Common myeloid progenitor, CD34-positive (primary cell): ENCODE data around the gene DSC3.
A peak's percentile ranks its signal among the peaks of the same experiment; 100 is the strongest.
"Not testable (repeated sequence)": the region's sequence is repeated elsewhere in the genome, so short reads cannot be mapped to it uniquely, and the experiment has no call there.

ENCODE experiments used
- CTCF ChIA-PET: fragments of 350-600 bp; sonication (Branson Sonifier 250); formaldehyde crosslinking; loops from one replicate; lab custom pipeline; 2021; ENCODE audit warnings: antibody characterized with exemption; lab: Charles Lee
- POLR2A ChIA-PET: fragments of 350-600 bp; sonication (Branson Sonifier 250); formaldehyde crosslinking; loops from one replicate; lab custom pipeline; 2021; ENCODE audit warnings: antibody characterized with exemption; lab: Charles Lee
- DNase-seq, 3 donors: peaks; one replicate each; pipeline versions ENCODE4 v3.0.0 to v3.0.0-alpha.2; 2013
- H3K27ac ChIP-seq, 2 experiments: 1 replicate in 1 of 2; 2 replicates in 1 of 2; pipeline ENCODE4 v1.7.0; 2013; ENCODE audit warnings: inconsistent platforms in 2 of 2, low read length in 2 of 2, mild to moderate bottlenecking in 2 of 2, low read depth in 1 of 2, moderate library complexity in 1 of 2; ENCODE audit not compliant: severe bottlenecking in 2 of 2, insufficient read depth in 1 of 2, poor library complexity in 1 of 2
- H3K27me3 ChIP-seq, 5 experiments: replicated peaks in 2 of 5; 1 replicate in 3 of 5; 2 replicates in 2 of 5; pipeline versions ENCODE4 v1.6.1 to v1.7.0; 2013; ENCODE audit warnings: low read length in 4 of 5, mild to moderate bottlenecking in 2 of 5, moderate library complexity in 2 of 5, inconsistent platforms in 1 of 5; ENCODE audit not compliant: insufficient read depth in 5 of 5, control insufficient read depth in 4 of 5
- H3K36me3 ChIP-seq, 4 experiments: 1 replicate in 2 of 4; 2 replicates in 2 of 4; pipeline versions ENCODE4 v1.6.1 to v1.7.0; 2013; ENCODE audit warnings: low read length in 3 of 4, control low read depth in 1 of 4, mild to moderate bottlenecking in 1 of 4; ENCODE audit not compliant: control insufficient read depth in 4 of 4, insufficient read depth in 4 of 4
- H3K4me1 ChIP-seq, 4 experiments: 1 replicate in 3 of 4; 2 replicates in 1 of 4; pipeline versions ENCODE4 v1.6.1 to v1.7.1; 2013; ENCODE audit warnings: low read length in 3 of 4, mild to moderate bottlenecking in 3 of 4, control low read depth in 1 of 4, inconsistent platforms in 1 of 4, moderate library complexity in 1 of 4; ENCODE audit not compliant: control insufficient read depth in 4 of 4, insufficient read depth in 4 of 4; ENCODE audit errors: control extremely low read depth in 1 of 4
- H3K4me3 ChIP-seq, 7 experiments: 1 replicate in 4 of 7; 2 replicates in 3 of 7; pipeline versions ENCODE4 v1.5.1 to v1.7.0; 2013; ENCODE audit warnings: mild to moderate bottlenecking in 7 of 7, low read length in 6 of 7, moderate library complexity in 6 of 7, inconsistent platforms in 2 of 7, low read depth in 2 of 7, control low read depth in 1 of 7; ENCODE audit not compliant: insufficient read depth in 4 of 7, control insufficient read depth in 1 of 7; ENCODE audit errors: extremely low read depth in 1 of 7
- H3K9me3 ChIP-seq, 5 experiments: 1 replicate in 4 of 5; 2 replicates in 1 of 5; pipeline versions ENCODE4 v1.6.1 to v1.7.1; 2013; ENCODE audit warnings: low read length in 4 of 5, mild to moderate bottlenecking in 2 of 5, inconsistent platforms in 1 of 5, low read depth in 1 of 5, moderate library complexity in 1 of 5; ENCODE audit not compliant: control insufficient read depth in 4 of 5, insufficient read depth in 2 of 5; ENCODE audit errors: control extremely low read depth in 1 of 5
- WGBS: methylation state at CpG from one replicate; pipeline ENCODE4 v1.1.5; 2013; ENCODE audit not compliant: insufficient coverage; 5-methylcytosine and 5-hydroxymethylcytosine counted together

DSC3 gene

GRCh38 chr18:31030574-31031278, 11.8 kb downstream of the DSC3 start:
- DNase-seq: no peak
- no peaks in the 10 kb centered on the region for H3K36me3 ChIP-seq
- ChIA-PET CTCF (no interaction called here), POLR2A (no interaction called here)
- no peak overlapping the region for H3K27ac ChIP-seq
- WGBS: 100% methylated on average over 1 of the region's 4 CpGs
- no peak overlapping the region for H3K4me3 ChIP-seq
- peaks cover 0 to 3% (median 0%) of the 10 kb centered on the region in 5 experiments for H3K27me3 ChIP-seq
- H3K4me1 ChIP-seq: no peaks in the 10 kb centered on the region
- no peaks in the 10 kb centered on the region for H3K9me3 ChIP-seq

DNA sequence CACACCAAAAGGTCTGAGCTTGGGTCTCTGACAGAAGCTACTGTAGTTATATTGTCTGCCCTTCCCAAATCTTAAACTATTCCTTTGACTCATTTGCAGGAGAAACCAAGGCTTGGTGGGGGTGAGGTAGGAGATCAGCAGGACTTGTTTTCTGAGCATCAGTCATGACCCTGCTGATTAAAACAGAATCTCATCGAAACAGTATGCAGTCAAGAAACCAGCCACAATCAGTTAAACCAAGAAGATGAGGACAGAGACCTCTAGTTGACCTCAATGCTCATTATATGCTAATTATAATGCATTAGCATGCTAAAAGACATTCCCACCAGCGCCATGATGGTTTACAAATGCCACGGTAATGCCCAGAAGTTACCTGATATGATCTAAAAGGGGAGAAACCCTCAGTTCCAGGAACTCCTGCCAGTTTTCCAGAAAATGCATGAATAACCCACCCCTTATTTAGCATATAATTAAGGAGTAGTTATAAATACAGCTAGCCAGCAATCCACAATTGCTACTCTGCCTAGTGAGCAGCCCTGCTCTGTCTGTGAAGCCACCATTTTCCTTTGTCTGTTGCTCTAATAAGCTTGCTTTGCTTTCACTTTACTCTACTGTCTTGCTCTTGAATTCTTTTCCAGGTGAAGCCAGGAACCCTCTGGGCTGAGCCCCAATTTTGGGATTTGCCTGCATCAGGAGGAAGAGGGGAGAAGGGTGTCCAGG, 26.7 kb downstream of the DSC3 start:
- Histone ChIP-seq H3K27ac (no peak overlapping the region), H3K36me3 (no peaks in the 10 kb centered on the region), H3K4me1 (no peaks in the 10 kb centered on the region), H3K9me3 (no peaks in the 10 kb centered on the region), H3K27me3 (peaks cover 0 to 6% (median 2%) of the 10 kb centered on the region in 5 experiments), H3K4me3 (no peak overlapping the region)
- ChIA-PET POLR2A (no interaction called here), CTCF (no interaction called here)
- no peak for DNase-seq
- no CpG with 5 or more reads among the region's 3 CpGs for WGBS

GRCh38 chr18:31011455-31011854, 31.1 kb downstream of the DSC3 start:
- H3K27ac ChIP-seq, DNase-seq, CTCF ChIA-PET, H3K36me3 ChIP-seq, H3K27me3 ChIP-seq, H3K9me3 ChIP-seq, H3K4me3 ChIP-seq, POLR2A ChIA-PET, H3K4me1 ChIP-seq: not testable (repeated sequence)
- no CpG with 5 or more reads among the region's 7 CpGs for WGBS

- Histone ChIP-seq H3K9me3 (no peaks in the 10 kb centered on the region), H3K36me3 (no peaks in the 10 kb centered on the region), H3K4me3 (no peak overlapping the region), H3K27ac (no peak overlapping the region), H3K27me3 (peaks cover 0 to 4% (median 0%) of the 10 kb centered on the region in 5 experiments), H3K4me1 (no peaks in the 10 kb centered on the region)
- CTCF ChIA-PET: no interaction called here
- no CpG with 5 or more reads among the region's 4 CpGs for WGBS
- DNase-seq: no peak
- POLR2A ChIA-PET: no interaction called here
Measured at GRCh38 chr18:31010601-31011000, 31.9 kb downstream of the DSC3 start.

DNA sequence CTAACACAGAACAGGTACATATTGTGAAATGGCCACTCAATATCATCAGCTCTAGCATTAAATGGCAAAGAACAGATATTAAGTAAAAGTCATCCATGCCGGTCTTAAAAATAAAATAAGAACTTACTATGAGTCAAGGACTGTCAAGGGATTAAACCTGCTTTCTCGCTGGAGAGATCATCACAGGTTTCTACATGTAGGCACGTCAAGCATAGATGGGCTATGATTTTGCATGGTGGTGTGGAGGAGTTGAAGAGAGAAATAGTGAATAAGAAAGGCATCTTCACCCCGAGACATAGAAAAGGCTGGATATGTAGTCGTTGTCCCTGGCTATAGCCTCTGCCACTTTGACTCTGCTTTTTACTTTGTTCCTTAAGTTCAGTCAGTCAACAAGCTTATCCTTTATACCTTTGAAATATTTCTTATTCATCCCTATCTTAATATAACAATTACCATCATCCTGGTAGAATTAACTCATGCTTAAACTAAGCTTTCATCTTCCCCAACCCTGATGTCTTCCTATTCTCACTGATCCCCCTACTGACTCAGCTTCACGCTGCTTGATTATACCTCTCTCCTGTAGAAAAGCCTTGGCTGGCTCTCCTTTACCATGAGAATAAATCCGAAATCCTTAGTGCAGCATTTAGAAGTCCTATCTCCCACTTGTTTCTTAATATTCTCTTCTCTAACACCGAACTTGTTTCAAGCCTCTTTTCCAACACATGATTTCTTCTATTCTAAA, 42.5 kb downstream of the DSC3 start:
- WGBS: 94% methylated on average over 8 of the region's 8 CpGs
- no peak overlapping the region for H3K27ac ChIP-seq
- CTCF ChIA-PET: no interaction called here
- no peaks in the 10 kb centered on the region for H3K4me1 ChIP-seq
- no peaks in the 10 kb centered on the region for H3K36me3 ChIP-seq
- no peak overlapping the region for H3K4me3 ChIP-seq
- H3K9me3 ChIP-seq: no peaks in the 10 kb centered on the region
- H3K27me3 ChIP-seq: peaks cover 0 to 4% (median under 1%) of the 10 kb centered on the region in 5 experiments
- POLR2A ChIA-PET: no interaction called here
- DNase-seq: no peak

- peak in 2 of 3 donors; percentile 8 to 18 for DNase-seq
- WGBS: no CpG with 5 or more reads among the region's 2 CpGs
Measured at GRCh38 chr18:30999186-30999585, 43.4 kb downstream of the DSC3 start.

GRCh38 chr18:30997223-30997622, 45.3 kb downstream of the DSC3 start:
- ChIA-PET POLR2A (no interaction called here), CTCF (no interaction called here)

More at GRCh38 chr18:30999186-30999585, 43.4 kb downstream of the DSC3 start:
- POLR2A ChIA-PET: no interaction called here
- Histone ChIP-seq H3K4me1 (no peaks in the 10 kb centered on the region), H3K36me3 (no peaks in the 10 kb centered on the region), H3K27me3 (peaks cover 0 to 4% (median 0%) of the 10 kb centered on the region in 5 experiments), H3K4me3 (no peak overlapping the region), H3K27ac (no peak overlapping the region), H3K9me3 (no peaks in the 10 kb centered on the region)
- CTCF ChIA-PET: no interaction called here

More at GRCh38 chr18:30997223-30997622, 45.3 kb downstream of the DSC3 start:
- Histone ChIP-seq H3K27ac (no peak overlapping the region), H3K9me3 (no peaks in the 10 kb centered on the region), H3K4me1 (no peaks in the 10 kb centered on the region), H3K4me3 (no peak overlapping the region), H3K27me3 (peaks cover 0 to 4% (median 0%) of the 10 kb centered on the region in 5 experiments), H3K36me3 (no peaks in the 10 kb centered on the region)
- 100% methylated on average over 1 of the region's 2 CpGs for WGBS
- no peak for DNase-seq
